ENCODE results near the gene TNFAIP8.
"Not testable (repeated sequence)": the region's sequence is repeated elsewhere in the genome, so short reads cannot be mapped to it uniquely, and the experiment has no call there.

TNFAIP8 gene

GRCh38 chr5:119393746-119394145 lies 37.9 kb downstream of the TNFAIP8 start:
- DNase-seq (ENCODE audit: low read depth, low spot score), result no peak

GRCh38 chr5:119395080-119395836 lies 39.4 kb downstream of the TNFAIP8 start:
- no peak for DNase-seq (ENCODE audit: low read depth, low spot score)

- no peak for DNase-seq (ENCODE audit: low read depth, low spot score)
Observed at GRCh38 chr5:119396030-119396664, 40.3 kb downstream of the TNFAIP8 start.

GRCh38 chr5:119397518-119398380 lies 41.9 kb downstream of the TNFAIP8 start:
- DNase-seq (ENCODE audit: low read depth, low spot score), result no peak

GRCh38 chr5:119398727-119399466 lies 43.1 kb downstream of the TNFAIP8 start:
- DNase-seq (ENCODE audit: low read depth, low spot score), result no peak

- no peak for DNase-seq (ENCODE audit: low read depth, low spot score)
Observed at GRCh38 chr5:119400245-119400644, 44.4 kb downstream of the TNFAIP8 start.

GRCh38 chr5:119402081-119402480 lies 46.3 kb downstream of the TNFAIP8 start:
- no peak for DNase-seq (ENCODE audit: low read depth, low spot score)

GRCh38 chr5:119402555-119402954 lies 46.7 kb downstream of the TNFAIP8 start:
- no peak for DNase-seq (ENCODE audit: low read depth, low spot score)

GRCh38 chr5:119404033-119404432 lies 48.2 kb downstream of the TNFAIP8 start:
- DNase-seq (ENCODE audit: low read depth, low spot score), result no peak

- DNase-seq (ENCODE audit: low read depth, low spot score), result no peak
Observed at GRCh38 chr5:119405419-119405818, 49.6 kb downstream of the TNFAIP8 start.

GRCh38 chr5:119406551-119407110 lies 50.8 kb downstream of the TNFAIP8 start:
- DNase-seq (ENCODE audit: low read depth, low spot score), result no peak

GRCh38 chr5:119409235-119409815 lies 53.5 kb downstream of the TNFAIP8 start:
- no peak for DNase-seq (ENCODE audit: low read depth, low spot score)

GRCh38 chr5:119410448-119411159 lies 54.8 kb downstream of the TNFAIP8 start:
- no peak for DNase-seq (ENCODE audit: low read depth, low spot score)

GRCh38 chr5:119411361-119412278 lies 55.8 kb downstream of the TNFAIP8 start:
- peak; percentile 56 for DNase-seq (ENCODE audit: low read depth, low spot score)

GRCh38 chr5:119412279-119413227 lies 56.7 kb downstream of the TNFAIP8 start:
- DNase-seq (ENCODE audit: low read depth, low spot score), result no peak

GRCh38 chr5:119414124-119414734 lies 58.4 kb downstream of the TNFAIP8 start:
- DNase-seq (ENCODE audit: low read depth, low spot score), result not testable (repeated sequence)

- no peak for DNase-seq (ENCODE audit: low read depth, low spot score)
Observed at GRCh38 chr5:119417891-119418605, 62.2 kb downstream of the TNFAIP8 start.
